A549 (cell line): ENCODE results near the gene KLF5.

Source experiments
- CTCF ChIP-seq: fragments of >200 bp; sonication (Bioruptor Twin); formaldehyde crosslinking; IDR thresholded peaks from 3 replicates; pipeline ENCODE4 v1.5.1; 2016
- EHF ChIP-seq: fragments of 250-450 bp; sonication (Bioruptor Pico); IDR thresholded peaks from 2 replicates; pipeline ENCODE4 v1.5.0; 2020; ENCODE audit warnings: mild to moderate bottlenecking
- HOXA7 ChIP-seq: fragments of 250-450 bp; sonication (Bioruptor Pico); IDR thresholded peaks from 2 replicates; pipeline ENCODE4 v1.5.0; 2020; ENCODE audit warnings: mild to moderate bottlenecking, moderate library complexity
- POLR2A ChIP-seq: IDR thresholded peaks from 2 replicates; pipeline ENCODE4 v1.6.1; 2012; ENCODE audit warnings: mild to moderate bottlenecking, low read length
- RNF2 ChIP-seq: fragments of 200-600 bp; sonication (generic); IDR thresholded peaks from 2 replicates; pipeline ENCODE4 v1.6.1; 2016; ENCODE audit warnings: low read depth, mild to moderate bottlenecking, antibody characterized with exemption, moderate library complexity, borderline replicate concordance

DNA sequence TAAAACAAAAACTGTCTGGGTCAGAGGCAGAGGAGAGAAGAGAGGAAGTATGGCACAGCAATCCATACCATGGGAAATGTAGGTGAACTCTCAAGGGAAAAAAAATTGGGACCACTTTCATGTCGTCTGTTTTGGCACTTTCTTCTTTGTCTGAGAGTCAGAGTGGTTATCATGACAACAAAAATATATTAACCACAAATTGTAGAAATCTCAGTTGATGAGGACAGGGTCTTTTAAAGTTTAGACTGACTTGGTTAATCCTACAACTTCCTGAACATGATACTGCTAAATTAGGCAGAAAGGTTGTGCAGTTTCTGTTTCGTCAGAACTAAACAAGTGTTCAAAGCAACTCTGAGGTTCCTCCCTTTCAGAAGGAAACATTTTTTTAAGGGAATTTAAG lies 15.2 kb downstream of the KLF5 start:
- TF ChIP-seq CTCF: no peak
- TF ChIP-seq POLR2A: no peak
- no peak for TF ChIP-seq EHF (CRISPR knock-in tag)
- TF ChIP-seq HOXA7 (CRISPR knock-in tag): no peak
- TF ChIP-seq RNF2: no peak
